HK-2 (cell line): ENCODE data around the gene QRFP.

Experiments used
- DNase-seq: peaks from one replicate; pipeline ENCODE4 v3.0.0-alpha.2; 2018; ENCODE audit not compliant: unreplicated experiment

The QRFP gene

GRCh38 chr9:130904070-130905044 is 7.7 kb upstream of the QRFP start:
- DNase-seq, result no peak

- DNase-seq, result no peak
Observed at GRCh38 chr9:130903194-130904069, 6.8 kb upstream of the QRFP start.

GRCh38 chr9:130902204-130903185 is 5.9 kb upstream of the QRFP start:
- DNase-seq, result no peak

GRCh38 chr9:130901498-130902203 is 5.0 kb upstream of the QRFP start:
- DNase-seq, result no peak

GRCh38 chr9:130900701-130901497 is 4.3 kb upstream of the QRFP start:
- DNase-seq, result no peak

- no peak for DNase-seq
Observed at GRCh38 chr9:130899051-130899748, 2.6 kb upstream of the QRFP start.

GRCh38 chr9:130898552-130898852 is 1.9 kb upstream of the QRFP start:
- no peak for DNase-seq

GRCh38 chr9:130897848-130898551 is 1.4 kb upstream of the QRFP start:
- no peak for DNase-seq

- no peak for DNase-seq
Observed at GRCh38 chr9:130897105-130897751, 616 bp upstream of the QRFP start.

GRCh38 chr9:130895481-130896232 is 955 bp downstream of the QRFP start:
- DNase-seq, result no peak

- DNase-seq, result no peak
Observed at GRCh38 chr9:130895038-130895437, 1.6 kb downstream of the QRFP start.

GRCh38 chr9:130894546-130894945 is 2.1 kb downstream of the QRFP start:
- no peak for DNase-seq

- no peak for DNase-seq
Observed at GRCh38 chr9:130893341-130894101, 3.1 kb downstream of the QRFP start.

GRCh38 chr9:130892477-130893304 is 3.9 kb downstream of the QRFP start:
- no peak for DNase-seq

- DNase-seq, result no peak
Observed at GRCh38 chr9:130891688-130892476, 4.7 kb downstream of the QRFP start.
